IPS DF 6.9 (cell line): ENCODE measurements around the gene CLBA1.

ENCODE experiments used
- DNase-seq: peaks from one replicate; pipeline ENCODE4 v3.0.0-alpha.2; 2013; ENCODE audit warnings: low read depth, low spot score
- H3K27ac ChIP-seq: one replicate; pipeline ENCODE4 v1.5.1; 2013; ENCODE audit warnings: low read length, control low read depth
- H3K27me3 ChIP-seq: 2 replicates; pipeline ENCODE4 v1.6.1; 2013; ENCODE audit warnings: mild to moderate bottlenecking, low read length; ENCODE audit not compliant: control insufficient read depth, insufficient read depth
- H3K36me3 ChIP-seq: 2 replicates; pipeline ENCODE4 v1.6.1; 2013; ENCODE audit warnings: low read length; ENCODE audit not compliant: control insufficient read depth, insufficient read depth
- H3K4me1 ChIP-seq: 2 replicates; pipeline ENCODE4 v1.6.1; 2013; ENCODE audit warnings: low read length; ENCODE audit not compliant: control insufficient read depth, insufficient read depth
- H3K4me3 ChIP-seq: 2 replicates; pipeline ENCODE4 v1.5.1; 2013; ENCODE audit warnings: mild to moderate bottlenecking, low read length
- H3K9me3 ChIP-seq: 2 replicates; pipeline ENCODE4 v1.6.1; 2013; ENCODE audit warnings: low read length, inconsistent platforms; ENCODE audit not compliant: control insufficient read depth, insufficient read depth
- WGBS: extraction: QIAGEN DNeasy Blood & Tissue Kit; methylation state at CpG from one replicate; pipeline ENCODE4 v1.1.7; 2013; ENCODE audit warnings: mixed read lengths, missing lambda C conversion rate; ENCODE audit not compliant: insufficient read length, insufficient coverage; 5-methylcytosine and 5-hydroxymethylcytosine counted together

Gene CLBA1

DNA sequence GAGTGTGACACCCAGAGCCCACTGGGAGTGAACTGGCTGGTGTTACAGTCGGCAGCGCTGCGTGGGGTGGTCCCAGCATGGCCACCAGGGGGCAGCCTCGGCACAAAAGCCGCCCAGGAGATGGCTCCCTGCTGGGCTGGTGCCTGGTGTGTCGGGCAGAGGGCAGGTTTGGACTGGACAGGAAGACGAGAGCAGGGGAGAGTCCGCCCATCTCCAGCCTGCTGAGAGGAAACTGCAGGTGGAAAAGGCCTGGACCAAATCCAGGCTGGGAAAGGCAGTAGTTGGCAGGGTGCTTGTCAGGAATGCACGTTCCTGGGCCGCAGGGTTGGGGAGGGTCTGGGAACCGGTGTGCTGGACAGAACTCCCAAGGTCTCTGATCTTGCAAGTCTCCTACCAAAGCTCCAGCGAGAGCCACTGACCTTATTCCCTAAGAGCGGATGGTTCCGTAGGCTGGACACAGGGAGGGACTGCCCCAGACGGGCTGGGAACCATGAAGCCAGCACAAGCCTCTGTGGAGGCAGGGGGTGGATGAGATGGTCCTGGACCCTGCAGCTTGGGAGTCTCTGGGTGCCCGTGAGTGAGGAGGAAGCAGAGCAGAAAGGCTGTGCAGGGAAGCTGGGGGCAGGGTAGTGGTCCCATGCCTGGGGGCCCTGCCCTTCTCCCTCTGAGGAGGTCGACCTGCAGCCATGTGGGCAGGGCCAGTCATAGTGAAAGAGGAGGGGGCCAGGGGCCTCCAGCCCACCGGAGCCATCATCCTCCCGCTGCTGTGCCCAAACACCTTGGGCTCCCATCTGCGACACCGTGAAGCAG, 9.2 kb upstream of the CLBA1 start:
- H3K9me3 ChIP-seq: no peaks in the 10 kb centered on the region
- no peak for DNase-seq
- WGBS: no CpG with 5 or more reads among the region's 21 CpGs
- H3K27ac ChIP-seq: no peak overlapping the region
- no peak overlapping the region for H3K4me3 ChIP-seq
- H3K4me1 ChIP-seq: no peaks in the 10 kb centered on the region
- peaks cover 16% of the 10 kb centered on the region; the same call in 1 of the 2 replicates for H3K27me3 ChIP-seq
- no peaks in the 10 kb centered on the region for H3K36me3 ChIP-seq

DNA sequence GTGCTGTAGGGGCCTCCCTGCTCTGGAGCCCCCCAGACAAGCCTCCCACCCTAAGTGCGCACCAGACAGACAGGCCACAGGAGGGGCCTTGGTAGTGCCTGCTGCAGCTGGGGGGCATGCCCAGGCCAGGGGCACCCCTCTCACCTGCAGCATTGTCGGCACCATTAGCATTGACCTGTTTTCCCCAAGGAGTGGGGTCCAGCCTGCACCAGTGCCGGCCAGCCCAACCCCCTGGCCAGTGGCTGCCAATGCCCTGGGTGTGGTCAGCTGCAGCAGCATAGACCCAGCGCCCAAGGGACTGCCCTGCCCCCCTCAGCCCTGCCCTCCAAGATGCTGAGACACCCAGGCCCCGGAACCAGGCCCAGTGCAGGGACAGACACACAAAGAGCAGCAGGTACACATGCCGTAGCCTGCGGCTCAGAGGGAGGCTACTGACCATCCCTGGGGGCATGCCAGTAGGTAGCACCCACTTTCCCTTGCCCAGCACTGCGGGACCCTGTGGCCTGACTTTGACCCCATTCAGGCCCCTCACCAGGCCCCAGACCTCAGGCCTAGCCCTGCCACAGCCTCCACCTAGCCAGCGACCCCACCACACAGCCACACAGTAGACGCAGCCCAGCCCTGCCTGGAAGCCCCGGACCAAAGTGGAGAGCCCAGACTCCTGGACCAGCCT, 8.4 kb upstream of the CLBA1 start:
- H3K36me3 ChIP-seq: no peaks in the 10 kb centered on the region
- H3K9me3 ChIP-seq: no peaks in the 10 kb centered on the region
- peaks cover 16% of the 10 kb centered on the region; the same call in 1 of the 2 replicates for H3K27me3 ChIP-seq
- H3K27ac ChIP-seq: no peak overlapping the region
- H3K4me1 ChIP-seq: no peaks in the 10 kb centered on the region
- no peak for DNase-seq
- no peak overlapping the region for H3K4me3 ChIP-seq
- no CpG with 5 or more reads among the region's 11 CpGs for WGBS

DNA sequence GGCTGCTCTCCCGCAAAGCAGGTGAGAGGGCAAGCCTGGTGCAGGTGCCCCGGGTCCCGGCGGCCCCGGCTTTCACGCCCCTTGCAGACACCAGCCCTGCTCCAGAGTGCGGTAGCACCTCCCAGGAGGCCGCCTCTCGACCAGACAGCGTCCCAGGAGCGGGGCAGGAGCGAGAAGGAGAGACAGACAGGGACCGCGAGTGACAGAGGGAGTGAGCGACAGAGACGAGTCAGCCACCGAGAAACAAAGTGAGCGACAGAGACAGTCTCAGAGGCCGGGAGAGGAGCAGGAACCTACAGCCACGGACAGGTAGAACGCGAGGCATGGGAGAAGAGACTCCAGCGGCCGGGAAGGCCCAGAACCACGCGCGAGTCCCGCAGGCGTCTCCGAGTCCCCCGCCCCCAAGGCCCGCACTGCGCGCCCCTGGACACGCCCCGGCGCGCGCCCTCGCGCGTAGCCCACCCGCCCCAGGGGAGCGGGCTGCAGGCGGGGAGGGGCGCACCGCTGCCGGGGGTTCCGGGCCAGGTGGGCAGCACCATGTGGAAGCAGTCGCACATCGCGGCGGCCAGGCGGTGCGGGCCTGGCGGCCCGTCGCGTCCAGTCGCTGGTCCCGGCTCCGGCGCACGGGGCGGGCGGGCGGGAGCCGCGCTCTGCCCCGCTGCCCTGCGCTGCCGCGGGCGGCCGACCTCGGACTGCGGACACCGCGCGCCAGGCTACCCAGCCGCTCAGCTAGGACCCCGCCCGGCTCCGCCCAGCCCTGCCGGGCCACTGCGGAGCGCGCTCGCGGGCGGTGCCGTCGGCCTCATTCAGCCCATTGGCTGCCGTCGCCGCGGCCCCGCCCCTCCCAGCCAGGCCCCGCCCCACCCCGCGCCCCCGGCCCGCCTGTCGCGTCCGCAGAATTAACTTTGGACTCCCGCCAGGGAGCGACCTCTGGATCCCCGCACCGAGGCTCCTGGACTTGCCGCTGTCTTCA, 7.6 kb upstream of the CLBA1 start, which contains the start of gene AHNAK2:
Gene AHNAK2 (minus strand): TSS at position 694 of the 973 bp plus-strand sequence. CDS start 137 bp downstream, at position 557.
- H3K4me3 ChIP-seq: peak within 1 kb of the TSS; percentile 54
- DNase-seq: peak; percentile 54
- H3K27ac ChIP-seq: no peak within 1 kb of the TSS
- H3K36me3 ChIP-seq: no peaks in the 10 kb centered on the region
- H3K9me3 ChIP-seq: no peaks in the 10 kb centered on the region
- no CpG with 5 or more reads among the region's 111 CpGs for WGBS
- H3K27me3 ChIP-seq: peaks cover 16% of the 10 kb centered on the region; the same call in 1 of the 2 replicates
- H3K4me1 ChIP-seq: no peaks in the 10 kb centered on the region

DNA sequence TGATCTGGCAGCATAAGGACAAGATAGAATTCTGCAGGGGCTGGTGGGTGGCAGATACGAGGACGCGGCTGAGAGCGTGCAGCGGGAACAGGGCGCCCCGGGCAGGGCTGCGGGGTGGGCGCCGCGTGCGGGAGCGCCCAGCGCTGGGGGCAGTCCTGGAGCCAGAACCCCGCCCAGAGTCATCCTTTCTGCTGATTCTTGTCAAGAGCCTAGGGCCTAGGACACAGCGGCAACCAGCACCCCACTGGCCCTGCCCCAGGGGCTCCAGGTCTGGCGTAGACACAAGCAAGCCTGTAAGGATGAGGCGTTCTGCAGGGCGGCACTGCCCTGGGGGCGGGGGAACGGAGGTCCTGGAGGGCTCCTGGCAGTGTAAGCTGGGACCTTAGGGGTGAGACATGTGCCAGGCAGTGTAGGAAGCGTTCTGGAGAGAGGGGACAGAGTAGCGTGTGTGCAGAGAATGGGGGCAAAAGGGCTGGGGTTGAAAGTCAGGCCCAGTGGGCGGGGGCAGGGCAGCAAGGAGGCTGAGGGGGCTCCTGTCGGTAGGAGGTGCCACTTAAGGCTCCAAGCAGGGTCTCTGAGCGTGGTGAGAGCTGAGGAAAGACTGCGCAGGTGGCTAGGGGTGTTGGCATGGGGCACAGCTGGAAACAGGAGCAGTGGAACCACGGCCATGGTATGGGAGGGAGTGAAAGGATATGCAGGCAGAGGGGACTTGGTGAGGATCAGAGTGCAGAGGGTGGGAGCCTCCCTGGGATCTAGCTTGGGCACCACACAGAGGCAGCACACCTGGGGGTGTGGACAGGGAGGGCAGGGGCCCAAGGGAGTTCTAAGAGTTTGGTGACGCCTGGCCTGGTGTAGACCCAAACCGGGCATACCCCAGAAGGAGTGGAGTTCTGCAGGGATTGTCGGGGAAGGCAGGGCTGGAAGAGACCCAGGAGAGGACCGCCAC, 6.6 kb upstream of the CLBA1 start:
- Histone ChIP-seq H3K9me3 (no peaks in the 10 kb centered on the region), H3K4me1 (no peaks in the 10 kb centered on the region), H3K4me3 (peak overlapping the region; percentile 18; the same call in 1 of the 2 replicates), H3K36me3 (no peaks in the 10 kb centered on the region), H3K27me3 (peaks cover 16% of the 10 kb centered on the region; the same call in 1 of the 2 replicates), H3K27ac (no peak overlapping the region)
- no peak for DNase-seq
- WGBS: no CpG with 5 or more reads among the region's 32 CpGs

DNA sequence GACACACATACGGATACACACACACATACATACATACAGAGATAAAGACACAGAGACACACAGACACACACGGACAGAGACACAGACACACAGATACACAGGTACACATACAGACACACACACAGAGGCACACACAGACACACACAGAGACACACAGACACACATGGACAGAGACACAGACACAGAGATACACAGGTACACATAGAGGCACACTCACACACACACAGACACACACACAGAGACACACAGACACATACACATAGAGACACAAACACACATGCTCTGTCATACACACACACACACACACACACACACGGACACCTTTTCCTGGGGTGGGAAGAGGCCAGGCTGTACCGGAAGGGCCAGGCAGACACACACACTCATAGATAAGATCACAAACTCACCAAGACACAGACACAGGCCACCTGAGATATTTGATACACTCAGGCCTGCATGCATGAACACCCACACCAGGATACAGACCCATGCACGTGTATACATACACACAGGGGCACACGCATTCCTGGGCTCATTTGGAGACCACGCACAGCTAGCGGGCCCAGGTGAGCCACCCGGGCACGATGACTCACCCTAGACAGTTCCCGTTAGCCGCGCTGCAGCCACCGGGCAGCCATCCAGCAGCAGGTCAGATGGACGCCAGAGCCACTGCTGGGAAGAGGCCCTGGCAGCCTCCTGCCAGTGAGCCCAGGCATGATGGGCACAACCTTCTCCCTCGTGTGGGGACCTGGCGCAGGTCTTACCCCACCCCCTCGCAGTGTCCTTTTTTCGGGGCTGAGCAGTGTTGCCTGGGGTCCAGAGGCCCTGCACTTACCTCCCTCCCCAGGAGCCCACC, 5.6 kb upstream of the CLBA1 start:
- no peaks in the 10 kb centered on the region for H3K9me3 ChIP-seq
- peaks cover 16% of the 10 kb centered on the region; the same call in 1 of the 2 replicates for H3K27me3 ChIP-seq
- DNase-seq: no peak
- WGBS: no CpG with 5 or more reads among the region's 19 CpGs
- no peaks in the 10 kb centered on the region; the same call in 1 of the 2 replicates for H3K4me1 ChIP-seq
- no peaks in the 10 kb centered on the region; the same call in 1 of the 2 replicates for H3K36me3 ChIP-seq
- no peak overlapping the region for H3K4me3 ChIP-seq
- no peak overlapping the region for H3K27ac ChIP-seq

DNA sequence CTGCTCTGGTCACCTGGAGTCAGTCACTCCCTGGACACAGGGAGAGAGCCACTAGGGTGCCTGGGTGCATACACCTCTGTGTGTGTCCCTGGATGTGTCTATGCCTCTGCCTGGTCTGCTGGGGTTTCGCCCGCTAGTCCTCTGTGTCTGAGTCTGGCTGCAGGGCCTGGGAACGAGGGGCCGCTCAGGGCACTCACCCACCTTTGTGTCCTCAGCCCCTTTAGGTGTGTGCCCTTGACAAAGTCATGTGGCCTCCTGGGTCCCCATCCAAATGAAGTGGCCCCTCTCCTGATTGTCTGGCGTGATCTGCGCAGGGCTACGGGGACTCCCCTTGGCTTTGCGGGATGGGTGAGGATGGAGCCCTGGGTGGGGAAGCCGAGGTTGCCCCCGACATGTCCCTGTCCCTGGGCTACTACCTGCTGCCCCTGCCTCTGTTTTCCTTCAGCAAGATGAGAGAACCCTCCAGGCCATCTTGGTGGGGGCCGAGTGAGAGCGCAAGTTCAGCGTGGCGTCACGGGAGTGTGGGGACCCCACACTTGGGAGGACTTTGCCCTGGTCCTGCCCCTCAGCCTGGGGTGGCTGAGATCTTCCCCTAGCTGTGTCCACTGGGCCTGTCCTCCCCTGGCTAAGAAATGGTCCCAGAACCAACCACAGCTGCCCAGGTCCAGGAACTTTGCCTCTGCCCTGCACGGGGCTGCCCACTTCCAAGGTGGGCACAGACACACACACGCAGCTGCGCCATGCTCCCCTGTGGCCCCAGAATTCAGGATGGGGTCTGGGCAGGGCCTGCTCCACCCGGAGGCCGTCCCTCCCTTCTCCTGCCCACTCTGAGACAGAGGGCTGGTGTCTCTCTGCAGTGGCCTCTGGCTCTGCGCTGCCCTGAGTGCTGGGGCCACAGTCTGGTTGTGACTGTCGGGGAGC, 4.7 kb upstream of the CLBA1 start:
- no peak for DNase-seq
- H3K27ac ChIP-seq: no peak overlapping the region

DNA sequence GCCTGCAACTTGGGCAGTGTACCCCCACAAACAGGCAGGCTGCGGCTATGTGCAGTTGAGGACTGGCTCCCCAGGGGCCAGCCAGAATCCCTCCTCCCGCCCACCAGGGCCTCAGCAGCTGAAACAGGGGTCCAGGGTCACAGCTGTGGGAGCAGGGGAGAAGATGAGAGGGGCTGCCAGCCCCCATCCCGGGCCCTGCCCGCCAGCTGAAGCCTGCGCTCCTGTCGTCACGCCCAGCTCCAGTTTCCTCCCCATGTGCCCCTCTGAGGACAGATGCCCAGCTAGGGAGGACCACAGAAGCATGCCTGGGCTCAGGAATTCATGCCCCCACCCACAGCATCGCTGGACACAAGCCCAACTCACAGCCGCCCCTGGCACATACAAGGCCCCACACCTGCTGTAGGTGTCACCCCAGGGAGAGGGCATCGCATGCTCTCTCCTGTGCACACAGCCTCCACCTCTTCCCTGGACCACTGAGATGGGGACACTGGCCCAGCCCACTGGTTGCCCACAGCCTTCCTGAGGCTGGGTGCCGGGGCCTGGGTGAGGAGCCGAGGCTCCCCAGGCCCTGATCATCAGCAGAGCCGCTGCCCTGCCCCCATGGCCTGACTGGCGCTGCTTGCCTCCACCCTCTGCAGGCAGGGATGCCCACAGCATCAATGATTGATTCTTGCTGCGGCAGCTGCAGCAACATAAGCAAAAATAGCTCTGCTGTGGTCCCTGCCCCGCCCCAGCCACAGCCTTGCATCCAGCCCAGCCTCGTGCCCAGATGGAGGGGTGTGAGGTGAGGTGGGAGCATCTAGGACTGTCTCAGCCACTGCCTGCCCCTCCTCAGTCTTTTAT, 3.7 kb upstream of the CLBA1 start:
- no peaks in the 10 kb centered on the region for H3K9me3 ChIP-seq
- peaks cover 15% of the 10 kb centered on the region; the same call in 1 of the 2 replicates for H3K27me3 ChIP-seq
- no peak for DNase-seq
- no CpG with 5 or more reads among the region's 17 CpGs for WGBS
- H3K27ac ChIP-seq: no peak overlapping the region
- H3K36me3 ChIP-seq: no peaks in the 10 kb centered on the region; the same call in 1 of the 2 replicates
- no peaks in the 10 kb centered on the region; the same call in 1 of the 2 replicates for H3K4me1 ChIP-seq
- H3K4me3 ChIP-seq: no peak overlapping the region

More for the DNA sequence above, 4.7 kb upstream of the CLBA1 start:
- no peaks in the 10 kb centered on the region for H3K9me3 ChIP-seq
- H3K27me3 ChIP-seq: peaks cover 16% of the 10 kb centered on the region; the same call in 1 of the 2 replicates
- H3K36me3 ChIP-seq: no peaks in the 10 kb centered on the region; the same call in 1 of the 2 replicates
- H3K4me1 ChIP-seq: no peaks in the 10 kb centered on the region; the same call in 1 of the 2 replicates
- no CpG with 5 or more reads among the region's 22 CpGs for WGBS
- H3K4me3 ChIP-seq: no peak overlapping the region
